Body of pancreas (tissue), 4 donors: ENCODE results near the gene ASCC1. TPM values are rescaled to one million over a fixed set of nuclear protein-coding genes. Genes with fewer than 3 reads are reported as not detected.

Experiments
- ATAC-seq: fragments of 150-250 bp; one replicate; pipeline ENCODE4 v1.9.1; 2016
- DNase-seq, 4 donors: peaks; one replicate each; pipeline ENCODE4 v3.0.0-alpha.2; 2019
- H3K27ac ChIP-seq, 4 donors: fragments of 200-600 bp; sonication (generic); 1 replicate in 3 of 4; 2 replicates in 1 of 4; pipeline versions ENCODE4 v1.5.1 to v1.6.1; 2016 to 2019; ENCODE audit warnings: mild to moderate bottlenecking in 1 of 4, mixed read lengths in 1 of 4, moderate library complexity in 1 of 4
- H3K27me3 ChIP-seq, 2 donors: fragments of 200-600 bp; sonication (generic); one replicate each; pipeline ENCODE4 v1.6.0; 2016; ENCODE audit warnings: mild to moderate bottlenecking in 1 of 2
- H3K36me3 ChIP-seq, 2 donors: fragments of 200-600 bp; sonication (generic); replicated peaks in 1 of 2; 2 replicates each; pipeline ENCODE4 v1.5.1; 2016; ENCODE audit warnings: low read depth in 2 of 2; ENCODE audit not compliant: insufficient read depth in 1 of 2
- H3K4me1 ChIP-seq: fragments of 200-600 bp; sonication (generic); one replicate; pipeline ENCODE4 v1.6.0; 2016
- H3K4me3 ChIP-seq, 2 donors: fragments of 200-600 bp; sonication (generic); 1 replicate in 1 of 2; 2 replicates in 1 of 2; pipeline ENCODE4 v1.5.1; 2016 to 2019
- H3K9me3 ChIP-seq, 3 donors: fragments of 200-600 bp; sonication (generic); 1 replicate in 2 of 3; 2 replicates in 1 of 3; pipeline ENCODE4 v1.5.1; 2016
- POLR2A ChIP-seq, 3 donors: fragments of 450-650 bp; IDR thresholded peaks; one replicate each; pipeline ENCODE4 v1.6.1; 2016; ENCODE audit warnings: antibody characterized with exemption in 3 of 3, mild to moderate bottlenecking in 2 of 3
- WGBS, 2 donors: methylation state at CpG; one replicate each; pipeline ENCODE4 v1.1.5; 2017; 5-methylcytosine and 5-hydroxymethylcytosine counted together
- intact Hi-C: fragments of 100-400 bp; cut with DNase I; formaldehyde crosslinking; loops from one replicate; pipeline ENCODE4 v1.15.1; 2023
- total RNA-seq, 2 donors: library from RNA; depleted of rRNA; stranded (reverse); fragments of >200 nt; gene quantifications; one replicate each; pipeline ENCODE4 v1.1.0, GENCODE V29; 2016
- TF ChIP-seq, protein P1 (sequence below), 7 experiments: fragments of 450-650 bp in 4 of 7; fragments of 200-600 bp in 3 of 7; sonication (generic) in 3 of 7; IDR thresholded peaks; one replicate each; pipeline ENCODE4 v1.5.1; 2016 to 2019; ENCODE audit warnings: antibody characterized with exemption in 7 of 7

Gene ASCC1
- total RNA-seq, 2 donors from 2014 or later = 16.1 to 17.1 TPM

DNA sequence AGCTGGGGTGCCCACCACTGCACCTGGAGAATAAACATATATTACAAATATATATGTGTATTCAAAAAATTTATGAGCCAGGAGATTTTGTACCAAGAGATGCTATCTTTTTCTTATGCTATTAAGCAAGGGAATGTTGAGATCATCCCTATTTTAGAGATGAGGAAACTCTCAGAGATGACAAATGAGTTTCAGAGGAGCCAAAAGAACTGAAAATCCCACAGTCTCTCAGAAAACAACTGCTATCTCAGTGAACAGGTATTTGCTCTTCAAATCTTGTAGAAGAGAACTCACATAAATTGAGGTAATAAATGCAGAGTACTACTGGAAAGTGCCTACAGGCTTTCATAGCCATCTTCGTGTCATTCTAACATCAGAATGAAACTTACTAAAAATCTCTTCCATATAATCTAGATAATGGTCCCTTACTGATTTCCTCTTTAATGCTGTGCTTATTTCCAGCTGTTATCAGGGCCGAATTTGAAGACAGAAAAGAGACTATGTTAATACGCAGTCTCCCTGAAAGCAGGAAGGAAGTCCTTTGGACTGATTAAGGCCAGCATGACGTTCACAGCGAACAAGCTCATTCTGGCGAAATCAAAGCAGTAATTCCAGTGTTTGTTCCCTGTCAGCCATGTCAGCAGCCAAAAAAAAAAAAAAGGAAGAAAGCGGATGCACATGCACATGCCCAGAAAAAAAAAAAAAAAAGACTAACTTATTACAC, 29.7 kb downstream of the ASCC1 start:
- intact Hi-C loops = no loop called here
- TF ChIP-seq, protein P1, sequence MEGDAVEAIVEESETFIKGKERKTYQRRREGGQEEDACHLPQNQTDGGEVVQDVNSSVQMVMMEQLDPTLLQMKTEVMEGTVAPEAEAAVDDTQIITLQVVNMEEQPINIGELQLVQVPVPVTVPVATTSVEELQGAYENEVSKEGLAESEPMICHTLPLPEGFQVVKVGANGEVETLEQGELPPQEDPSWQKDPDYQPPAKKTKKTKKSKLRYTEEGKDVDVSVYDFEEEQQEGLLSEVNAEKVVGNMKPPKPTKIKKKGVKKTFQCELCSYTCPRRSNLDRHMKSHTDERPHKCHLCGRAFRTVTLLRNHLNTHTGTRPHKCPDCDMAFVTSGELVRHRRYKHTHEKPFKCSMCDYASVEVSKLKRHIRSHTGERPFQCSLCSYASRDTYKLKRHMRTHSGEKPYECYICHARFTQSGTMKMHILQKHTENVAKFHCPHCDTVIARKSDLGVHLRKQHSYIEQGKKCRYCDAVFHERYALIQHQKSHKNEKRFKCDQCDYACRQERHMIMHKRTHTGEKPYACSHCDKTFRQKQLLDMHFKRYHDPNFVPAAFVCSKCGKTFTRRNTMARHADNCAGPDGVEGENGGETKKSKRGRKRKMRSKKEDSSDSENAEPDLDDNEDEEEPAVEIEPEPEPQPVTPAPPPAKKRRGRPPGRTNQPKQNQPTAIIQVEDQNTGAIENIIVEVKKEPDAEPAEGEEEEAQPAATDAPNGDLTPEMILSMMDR (IDR thresholded peaks at IDR 0.05) = no peak
- no peak for TF ChIP-seq POLR2A (IDR thresholded peaks at IDR 0.05)
- H3K4me3 ChIP-seq = no peak overlapping the region
- peak; percentile 77 for ATAC-seq
- H3K4me1 ChIP-seq = no peaks in the 10 kb centered on the region
- H3K27ac ChIP-seq = peak overlapping the region in 3 of 4 donors; percentile 7 to 71 (median 63)
- H3K27me3 ChIP-seq = no peaks in the 10 kb centered on the region
- WGBS, 2 donors = 71 to 78% methylated on average over 7 of the region's 7 CpGs
- peaks cover 0 to 4% of the 10 kb centered on the region in 2 donors for H3K36me3 ChIP-seq
- DNase-seq = peak in 3 of 4 donors; percentile 15 to 62 (median 32)
- H3K9me3 ChIP-seq = no peaks in the 10 kb centered on the region

DNA sequence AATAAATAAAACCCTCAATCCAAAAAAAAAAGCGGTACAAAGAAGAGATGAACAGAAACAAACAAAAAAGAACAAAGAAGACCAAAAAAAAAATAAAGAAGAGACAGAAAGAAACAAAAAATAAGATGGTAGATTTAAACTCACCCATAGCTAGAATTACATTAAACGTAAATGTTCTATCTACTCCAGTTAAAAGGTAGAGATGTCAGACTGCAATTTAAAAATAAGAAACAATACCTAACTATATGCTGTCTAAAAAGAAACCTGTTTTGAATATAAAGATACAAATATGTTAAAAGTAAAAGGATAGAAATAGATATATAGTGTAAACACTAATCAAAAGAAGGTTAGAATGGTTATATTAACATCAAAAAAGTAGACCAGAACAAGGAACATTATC, 31.9 kb downstream of the ASCC1 start:
- Histone ChIP-seq H3K4me3 (no peak overlapping the region), H3K9me3 (no peaks in the 10 kb centered on the region), H3K27ac (no peak overlapping the region), H3K36me3 (peaks cover 0 to 2% of the 10 kb centered on the region in 2 donors), H3K27me3 (no peaks in the 10 kb centered on the region), H3K4me1 (no peaks in the 10 kb centered on the region)
- 97 to 100% methylated on average over 2 of the region's 2 CpGs for WGBS, 2 donors
- intact Hi-C loops = no loop called here
- DNase-seq (no peak), ATAC-seq (no peak)
- no peak for TF ChIP-seq POLR2A (IDR thresholded peaks at IDR 0.05)
- TF ChIP-seq, protein P1 (IDR thresholded peaks at IDR 0.05) = no peak

DNA sequence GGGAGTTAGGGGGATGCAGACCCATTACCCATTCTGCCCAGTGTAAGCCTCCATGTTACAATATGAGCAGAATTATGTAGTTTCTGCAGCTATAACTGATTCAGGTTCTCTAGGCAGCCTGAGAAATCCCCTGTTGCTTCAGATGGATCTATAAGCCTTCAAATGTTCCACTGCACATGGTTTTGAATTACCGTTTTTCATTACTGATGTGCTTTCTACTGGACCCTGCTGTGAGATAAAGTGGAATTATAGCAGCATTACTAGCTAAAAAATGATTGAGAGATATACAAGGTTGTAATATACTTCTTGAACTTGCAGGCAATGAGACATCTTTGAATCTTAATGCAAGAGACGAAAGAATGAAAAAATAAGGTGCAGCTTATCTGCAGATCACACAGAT, 38.6 kb downstream of the ASCC1 start:
- no peaks in the 10 kb centered on the region for H3K4me1 ChIP-seq
- WGBS, 2 donors = 91 to 100% methylated on average over 2 of the region's 2 CpGs
- TF ChIP-seq, protein P1 (IDR thresholded peaks at IDR 0.05) = no peak
- TF ChIP-seq POLR2A (IDR thresholded peaks at IDR 0.05) = no peak
- H3K9me3 ChIP-seq = no peaks in the 10 kb centered on the region
- no peak overlapping the region for H3K27ac ChIP-seq
- H3K36me3 ChIP-seq = peaks cover 0 to 5% of the 10 kb centered on the region in 2 donors
- ATAC-seq (no peak), DNase-seq (no peak)
- intact Hi-C loops = no loop called here
- H3K27me3 ChIP-seq = no peaks in the 10 kb centered on the region
- H3K4me3 ChIP-seq = no peak overlapping the region

DNA sequence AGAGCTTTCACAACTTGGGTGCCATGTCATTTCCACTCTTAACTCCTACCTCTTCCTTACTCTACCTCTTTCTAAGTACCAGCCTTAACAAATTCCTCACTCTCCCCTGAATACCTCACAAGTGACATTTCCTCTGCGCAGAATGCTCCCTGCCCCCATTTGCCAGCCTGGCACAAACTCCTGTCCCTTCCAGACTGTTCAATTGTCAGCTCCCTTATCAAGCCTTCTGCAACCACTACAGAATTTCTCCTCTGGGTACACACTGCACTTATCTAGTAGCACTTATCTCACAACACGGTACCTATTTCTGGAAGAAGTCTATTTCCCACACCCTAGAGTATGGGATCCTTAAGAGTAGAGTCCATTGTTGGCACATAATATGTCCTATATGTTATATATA, 39.4 kb downstream of the ASCC1 start:
- WGBS, 2 donors = 50 to 63% methylated on average over 2 of the region's 2 CpGs
- peaks cover 0 to 2% of the 10 kb centered on the region in 2 donors for H3K36me3 ChIP-seq
- intact Hi-C loops = no loop called here
- no peaks in the 10 kb centered on the region for H3K27me3 ChIP-seq
- DNase-seq = no peak
- H3K4me3 ChIP-seq = no peak overlapping the region
- no peak for TF ChIP-seq POLR2A (IDR thresholded peaks at IDR 0.05)
- TF ChIP-seq, protein P1 (IDR thresholded peaks at IDR 0.05) = no peak
- H3K9me3 ChIP-seq = no peaks in the 10 kb centered on the region
- no peak for ATAC-seq
- H3K27ac ChIP-seq = no peak overlapping the region
- no peaks in the 10 kb centered on the region for H3K4me1 ChIP-seq

DNA sequence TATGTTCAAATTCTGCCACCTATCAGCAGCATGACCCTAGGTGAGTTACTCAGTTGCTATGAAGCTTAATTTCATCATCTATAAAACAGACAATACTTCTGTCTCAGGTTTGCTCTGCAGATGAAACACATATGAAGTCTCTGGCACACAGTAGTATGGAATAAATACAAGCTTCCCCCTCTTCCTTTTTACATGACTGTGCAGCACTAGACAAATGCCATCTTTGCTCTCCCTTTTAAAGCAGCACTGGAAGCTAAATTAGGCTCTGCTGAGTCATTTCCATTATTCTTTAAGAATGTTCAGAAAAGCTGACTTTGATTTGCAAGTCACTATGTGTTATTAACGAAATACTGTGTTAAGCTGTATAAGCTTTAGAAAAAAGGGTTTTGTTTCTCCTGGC, 40.9 kb downstream of the ASCC1 start:
- H3K4me1 ChIP-seq = no peaks in the 10 kb centered on the region
- no peaks in the 10 kb centered on the region for H3K27me3 ChIP-seq
- DNase-seq (no peak), ATAC-seq (no peak)
- H3K9me3 ChIP-seq = no peaks in the 10 kb centered on the region
- intact Hi-C loops = no loop called here
- no peak overlapping the region for H3K27ac ChIP-seq
- H3K36me3 ChIP-seq = peaks cover 0 to 2% of the 10 kb centered on the region in 2 donors
- WGBS, 2 donors = 69 to 71% methylated on average over 1 of the region's 1 CpG
- TF ChIP-seq, protein P1 (IDR thresholded peaks at IDR 0.05) = no peak
- no peak for TF ChIP-seq POLR2A (IDR thresholded peaks at IDR 0.05)
- H3K4me3 ChIP-seq = no peak overlapping the region
